GM18867 (cell line): ENCODE results near the gene PTPN3.

ENCODE experiments used
- ATAC-seq: cut with Tn5 transposase; IDR thresholded peaks from one replicate; pipeline ENCODE4 v1.9.1; 2021; ENCODE audit warnings: mild to moderate bottlenecking, moderate library complexity; ENCODE audit not compliant: unreplicated experiment

The PTPN3 gene

DNA sequence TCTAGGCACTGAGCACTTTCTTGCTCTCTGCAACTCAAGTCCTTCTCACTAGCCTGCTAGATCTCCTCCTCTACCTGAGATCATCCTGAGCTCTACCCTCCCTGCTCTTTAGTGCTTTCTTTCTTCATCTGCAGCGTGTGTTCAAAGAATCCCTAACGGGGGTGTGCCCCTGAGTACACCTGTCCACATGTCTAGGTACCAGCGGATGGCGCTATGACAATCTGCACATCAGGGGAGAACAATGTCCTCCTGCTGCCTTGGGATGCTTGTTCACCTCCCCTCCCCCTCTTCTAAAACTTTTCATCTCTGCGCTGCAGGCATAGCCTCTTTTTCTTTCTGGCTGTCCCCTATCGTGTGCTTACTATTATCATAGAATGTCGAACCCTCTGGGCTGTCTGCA is 42.7 kb downstream of the PTPN3 start:
- no peak for ATAC-seq

DNA sequence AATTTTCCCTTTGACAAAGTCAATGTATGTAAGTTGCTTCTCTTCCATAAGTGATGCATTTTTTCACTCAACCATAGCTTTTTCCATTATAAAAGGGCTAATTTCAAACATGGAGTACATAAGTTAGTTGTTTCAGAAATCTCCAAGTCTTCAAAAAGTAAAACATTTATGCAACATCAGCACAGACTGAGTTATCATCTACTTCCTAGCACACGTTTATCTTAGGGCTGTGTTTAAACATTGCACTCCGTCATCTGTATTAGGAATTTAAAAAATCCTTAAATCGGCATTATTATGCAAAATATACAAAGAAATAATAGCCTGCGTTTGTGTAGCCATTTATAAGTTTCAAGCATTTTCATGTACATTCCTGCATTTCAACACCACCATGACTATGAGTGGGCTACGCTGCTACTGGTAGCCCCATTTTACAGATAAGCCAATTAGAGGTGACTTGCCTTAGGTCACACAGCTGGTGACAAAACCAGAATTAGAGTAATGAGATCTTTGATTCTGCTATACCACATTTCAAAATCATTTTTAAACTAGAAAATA is 43.4 kb downstream of the PTPN3 start:
- no peak for ATAC-seq

DNA sequence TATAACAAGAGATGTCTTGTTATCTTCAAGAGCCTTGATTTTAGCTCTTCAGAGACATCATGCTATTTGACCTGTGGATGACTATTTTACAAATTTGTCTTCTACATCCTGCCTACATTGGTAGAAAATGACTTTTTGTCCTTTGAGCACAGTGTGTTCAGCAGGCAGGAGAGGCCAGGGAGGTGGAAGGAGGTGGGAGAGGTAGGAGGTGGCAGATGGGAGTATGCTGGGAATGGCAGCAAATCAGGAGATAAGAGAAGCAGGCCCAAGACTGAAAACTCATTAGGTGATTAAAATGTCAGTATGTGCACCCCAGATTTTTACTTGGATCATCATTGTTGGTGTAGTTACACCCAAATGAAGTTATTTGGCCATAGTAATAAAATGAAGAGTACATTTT is 44.1 kb downstream of the PTPN3 start:
- no peak for ATAC-seq

DNA sequence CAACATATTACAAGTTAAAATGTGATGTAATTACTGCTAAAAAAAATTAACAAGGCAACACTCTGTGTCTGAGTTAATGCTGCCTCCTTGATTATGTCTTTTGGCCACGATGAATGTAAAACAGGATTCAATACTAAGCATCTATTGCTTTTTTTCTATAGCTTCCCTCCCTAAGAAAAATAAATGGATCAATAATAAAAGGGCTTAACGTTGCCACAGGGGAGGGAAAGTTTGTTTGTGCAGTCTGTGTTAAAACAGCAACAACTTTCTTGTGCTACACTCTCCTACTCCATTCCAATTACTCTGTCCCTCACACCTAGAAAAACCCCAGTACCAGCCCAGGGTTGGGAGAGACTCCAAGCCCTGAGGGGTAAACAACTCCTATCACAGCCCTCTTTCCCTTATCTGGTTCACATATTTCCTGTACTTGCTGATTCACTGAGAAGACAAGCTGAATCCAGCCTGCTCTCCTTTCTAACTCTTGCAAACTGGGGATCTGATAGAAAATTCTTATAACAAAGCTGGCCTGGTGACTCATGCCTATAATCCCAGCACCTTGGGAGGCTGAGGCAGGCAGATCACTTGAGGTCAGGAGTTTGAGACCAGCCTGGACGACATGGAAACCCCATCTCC is 44.8 kb downstream of the PTPN3 start:
- ATAC-seq: no peak

DNA sequence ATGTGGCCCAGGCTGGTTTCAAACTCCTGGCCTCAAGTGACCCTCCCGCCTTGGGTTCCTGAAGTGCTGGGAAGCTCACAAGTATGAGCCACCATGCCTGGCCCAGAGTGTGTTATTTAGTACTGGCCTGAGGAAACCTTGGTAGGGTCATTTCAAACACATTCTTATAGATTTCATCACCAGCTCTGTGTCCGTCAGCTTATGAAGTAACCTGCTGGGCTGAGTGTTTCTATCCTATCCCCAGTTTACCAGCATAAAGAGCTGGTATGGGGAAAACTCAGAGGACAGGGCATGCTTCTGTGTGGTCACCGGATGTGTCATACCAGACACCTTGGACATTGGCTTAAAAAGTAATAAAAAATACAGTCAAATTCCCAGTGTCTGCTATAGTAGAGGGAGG is 45.3 kb downstream of the PTPN3 start:
- ATAC-seq: no peak

DNA sequence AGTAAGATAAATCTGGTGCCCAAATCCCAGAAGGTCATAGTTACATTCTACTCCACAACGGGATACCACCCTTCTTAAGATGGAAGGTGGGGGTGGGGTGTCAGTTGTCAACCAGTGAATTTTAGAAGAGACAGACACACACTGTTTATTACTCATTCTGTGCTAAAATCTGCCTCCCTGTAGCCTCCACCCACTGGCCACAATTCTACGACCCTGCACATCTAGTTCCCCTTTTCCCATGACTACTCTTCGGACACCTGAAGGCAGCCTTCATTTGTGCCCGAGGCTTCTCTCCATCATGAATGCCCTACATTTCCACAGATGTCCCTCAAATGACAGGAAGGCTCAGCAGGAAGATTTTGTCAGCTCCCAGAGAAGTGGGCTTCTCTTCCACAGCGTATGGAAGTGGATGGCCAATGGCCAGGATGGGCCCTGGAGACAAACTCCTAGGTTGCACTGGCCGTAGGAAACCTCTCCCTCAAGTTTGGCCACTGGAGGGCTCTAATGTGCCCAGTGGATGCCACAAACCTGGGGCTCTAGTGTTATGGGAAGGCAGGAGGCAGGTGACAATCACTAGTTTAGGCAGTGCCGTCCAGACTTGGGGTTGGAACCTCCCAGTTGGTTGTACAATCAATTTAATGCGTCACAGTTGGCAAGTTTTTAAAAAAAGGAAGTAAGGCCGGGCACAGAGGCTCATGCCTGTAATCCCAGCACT is 46.6 kb downstream of the PTPN3 start:
- no peak for ATAC-seq

DNA sequence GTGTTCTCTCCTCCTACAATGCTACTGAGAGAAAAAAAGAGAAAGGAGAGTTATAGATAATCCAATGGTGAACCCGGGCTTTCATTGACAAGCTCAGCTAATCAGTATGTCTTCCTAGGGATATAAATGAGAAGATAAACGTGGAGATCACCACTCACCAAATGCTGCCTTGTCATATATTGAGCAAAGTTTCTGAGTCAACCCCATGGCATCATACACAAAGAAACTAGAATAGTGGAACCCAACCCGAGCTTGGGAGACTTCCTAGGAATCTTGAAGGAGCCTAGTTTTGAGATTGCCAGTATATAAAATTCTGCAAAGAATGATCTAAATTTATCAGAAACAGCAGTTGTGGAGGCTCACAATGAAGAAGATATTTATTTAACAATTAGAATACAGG is 47.8 kb downstream of the PTPN3 start:
- ATAC-seq: no peak

DNA sequence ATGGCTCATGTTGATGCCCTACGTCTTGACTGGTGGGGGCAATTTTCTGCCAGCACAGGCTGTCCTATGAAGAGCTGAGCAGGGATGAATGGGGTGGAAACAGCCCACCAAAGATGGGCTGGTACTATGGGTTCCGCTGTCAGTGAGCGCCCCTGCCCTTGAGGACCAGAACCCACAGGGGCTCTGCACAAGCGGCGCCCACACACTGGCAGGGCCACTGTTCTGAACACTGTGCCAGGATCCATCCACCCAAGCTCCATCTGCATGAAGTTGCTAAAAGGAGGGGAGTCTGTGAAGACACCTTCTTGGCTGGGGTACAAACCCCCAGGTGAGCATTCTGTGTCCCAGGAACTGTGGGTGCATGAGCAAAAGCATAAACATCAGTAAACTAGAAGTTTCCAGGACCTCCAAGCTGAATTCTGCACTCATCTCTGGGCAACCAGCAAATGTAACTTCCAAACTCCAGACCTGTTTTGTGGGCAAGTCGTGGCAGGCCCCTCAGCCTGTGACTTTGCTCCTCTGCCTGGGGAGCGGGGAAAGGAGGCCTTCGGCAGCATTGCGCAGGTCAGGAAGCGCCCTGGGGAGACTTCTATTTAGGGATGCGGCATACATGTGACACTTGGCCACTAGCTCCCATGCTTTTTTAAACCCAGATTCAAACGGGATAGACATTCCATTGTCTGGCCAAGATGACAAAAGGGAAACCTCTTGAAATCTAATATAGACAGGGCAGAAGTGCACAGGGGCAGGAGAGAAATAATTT is 48.9 kb downstream of the PTPN3 start:
- no peak for ATAC-seq

DNA sequence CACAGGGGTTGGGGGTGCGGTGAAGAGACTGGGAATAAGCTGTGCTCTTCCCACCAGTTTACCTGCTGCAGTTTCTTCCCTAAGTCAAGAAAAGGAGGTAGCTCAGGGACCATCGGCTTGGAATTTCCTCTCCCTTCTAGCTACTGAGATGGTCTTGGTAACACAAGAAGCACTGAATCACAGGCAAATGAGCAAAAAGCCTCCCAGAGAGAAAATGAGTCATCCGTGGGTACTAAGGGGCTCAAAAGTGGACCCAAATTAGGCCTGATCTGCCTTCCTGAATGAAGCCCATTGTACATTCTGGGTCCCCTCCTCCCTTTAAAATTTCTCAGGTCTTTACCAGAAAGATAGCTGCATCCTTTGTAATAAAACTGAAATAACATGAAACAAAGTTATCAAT is 49.9 kb downstream of the PTPN3 start:
- ATAC-seq: no peak

DNA sequence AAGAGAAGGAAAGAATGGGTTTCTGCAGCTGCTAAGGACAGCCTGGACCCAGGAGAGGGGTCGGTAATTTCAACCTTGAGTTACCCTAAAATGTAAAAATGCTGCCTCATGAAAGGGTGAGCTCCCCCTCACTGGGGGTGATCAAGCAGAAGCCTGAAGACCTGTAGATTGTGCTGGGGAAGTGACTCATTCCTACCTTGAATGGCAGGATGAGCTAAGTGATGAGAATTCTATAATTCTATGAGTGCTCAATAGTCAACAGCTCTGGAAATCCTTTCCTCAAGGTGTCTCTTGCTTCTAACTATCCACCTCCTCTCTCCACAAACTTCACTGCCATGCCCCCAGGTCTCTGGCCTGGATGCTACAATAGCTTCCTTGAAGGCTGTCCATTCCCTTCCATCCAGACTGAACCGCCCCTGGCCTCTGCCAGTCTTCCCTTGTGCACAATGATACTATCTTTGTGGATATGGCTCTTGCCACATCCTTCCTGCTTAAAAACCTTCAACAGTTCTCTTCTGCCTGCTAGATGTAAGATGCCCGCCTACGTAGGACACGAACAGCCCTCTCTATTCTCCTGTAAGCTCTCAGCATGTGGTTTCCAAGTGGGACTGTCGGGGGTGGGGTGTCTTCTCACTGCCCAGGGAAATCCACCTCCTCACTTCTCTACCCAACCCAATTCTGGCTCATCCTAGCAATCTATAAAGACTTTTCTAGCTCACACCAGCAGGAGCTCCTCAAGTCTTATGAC is 50.6 kb downstream of the PTPN3 start:
- no peak for ATAC-seq

DNA sequence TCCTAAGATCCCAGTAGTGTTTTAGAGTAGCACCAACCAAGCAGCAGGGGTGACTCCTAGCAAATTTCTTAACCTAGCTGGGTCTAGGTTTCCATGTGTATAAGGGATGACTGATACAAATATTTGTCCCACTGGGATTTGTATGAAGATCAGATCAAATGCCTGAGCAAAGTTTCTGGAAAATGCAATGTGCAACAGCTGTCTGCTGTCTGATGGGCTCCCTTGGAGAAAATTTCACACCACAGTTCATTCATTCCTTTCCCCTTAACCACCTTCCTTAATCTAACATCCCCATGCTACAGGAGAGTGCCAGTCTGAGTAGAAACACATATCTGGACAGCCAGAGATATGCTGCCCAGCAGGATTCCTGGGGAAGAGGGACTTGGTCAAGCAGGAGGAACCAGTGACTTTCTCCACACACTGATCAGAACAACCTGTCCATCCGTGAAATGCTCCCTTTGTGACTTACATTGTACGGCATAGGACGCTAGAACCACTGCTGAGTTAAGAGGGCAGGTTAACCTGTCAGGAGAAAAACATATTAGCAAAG is 53.3 kb downstream of the PTPN3 start:
- no peak for ATAC-seq

DNA sequence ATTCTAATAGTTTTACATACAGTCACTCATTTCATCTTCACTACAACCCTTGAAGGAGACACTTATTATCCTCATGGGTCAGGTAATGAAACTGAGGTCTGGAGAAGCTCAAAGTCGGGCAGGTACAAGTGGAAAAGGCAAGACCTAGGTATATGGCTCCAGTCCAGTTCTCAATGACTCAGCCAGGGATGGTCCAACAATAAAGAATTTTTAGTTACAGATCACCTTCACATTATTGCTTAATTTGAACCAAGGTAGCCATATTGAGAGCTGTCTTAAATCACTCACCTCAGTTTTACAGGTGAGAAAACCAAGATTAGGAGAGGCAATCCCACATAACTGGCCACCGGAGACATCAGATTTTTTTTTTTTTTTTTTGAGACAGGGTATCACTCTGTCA is 55.4 kb downstream of the PTPN3 start:
- no peak for ATAC-seq

DNA sequence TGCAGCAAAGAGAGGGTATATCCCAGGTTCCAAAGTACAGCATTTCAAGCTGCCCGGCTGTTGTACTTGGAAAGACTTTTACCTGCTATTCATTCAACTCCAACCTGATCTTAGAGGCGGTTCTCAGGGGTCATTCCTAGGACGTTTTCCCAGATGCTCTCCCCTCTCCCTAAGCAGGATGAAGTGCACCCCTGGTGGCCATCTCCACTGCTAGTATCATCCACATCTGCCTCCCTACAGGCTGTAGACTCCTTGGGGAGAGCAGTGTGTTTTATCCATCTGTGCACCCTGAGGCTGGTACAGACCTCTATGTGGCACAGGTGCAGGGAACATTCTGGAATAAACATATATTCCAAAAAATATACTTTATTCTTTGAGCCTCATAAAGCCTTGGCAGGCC is 56.8 kb downstream of the PTPN3 start:
- no peak for ATAC-seq

DNA sequence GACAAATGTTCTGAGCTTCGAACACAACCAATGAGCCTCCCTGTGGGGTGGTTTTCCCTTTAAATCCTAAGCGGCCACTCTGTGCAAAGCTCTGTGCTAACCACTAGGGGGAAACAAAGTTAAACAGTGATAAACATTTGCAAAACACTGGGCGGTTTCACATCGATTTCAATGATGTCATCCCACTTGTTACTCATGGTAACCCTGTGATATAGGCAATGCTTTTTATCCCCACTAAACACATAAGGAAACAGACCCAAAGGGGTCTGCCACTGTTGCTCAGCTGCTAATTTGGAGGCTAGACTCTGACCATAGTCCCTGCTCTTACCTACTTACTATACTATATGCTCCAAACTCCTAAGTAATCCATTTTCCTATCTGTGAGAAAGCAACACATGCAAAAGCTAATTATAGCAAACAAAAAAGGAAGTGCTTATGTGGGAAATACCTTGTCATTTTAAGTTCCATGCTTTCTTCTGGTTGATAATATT is 57.3 kb downstream of the PTPN3 start:
- peak; percentile 90 for ATAC-seq

DNA sequence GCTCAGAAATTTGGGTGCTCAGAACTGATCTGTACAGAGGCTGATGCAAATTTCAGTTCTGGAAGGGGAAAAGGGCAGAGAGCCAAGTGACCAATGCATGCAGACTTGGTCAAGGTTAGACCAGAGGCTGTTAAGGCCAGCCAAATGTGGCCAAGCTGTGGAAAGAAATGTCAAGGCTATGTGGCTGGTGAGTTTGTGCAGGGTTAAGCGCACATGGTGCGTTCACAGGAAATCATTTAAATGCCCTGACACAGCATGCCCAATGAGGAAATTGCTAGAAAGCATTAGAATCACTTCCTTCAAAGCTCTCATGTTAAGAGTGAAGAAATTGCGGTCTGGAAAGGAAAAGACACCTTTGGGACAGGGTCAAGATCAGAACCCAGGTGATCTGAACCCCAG is 58.0 kb downstream of the PTPN3 start:
- ATAC-seq: peak; percentile 58

DNA sequence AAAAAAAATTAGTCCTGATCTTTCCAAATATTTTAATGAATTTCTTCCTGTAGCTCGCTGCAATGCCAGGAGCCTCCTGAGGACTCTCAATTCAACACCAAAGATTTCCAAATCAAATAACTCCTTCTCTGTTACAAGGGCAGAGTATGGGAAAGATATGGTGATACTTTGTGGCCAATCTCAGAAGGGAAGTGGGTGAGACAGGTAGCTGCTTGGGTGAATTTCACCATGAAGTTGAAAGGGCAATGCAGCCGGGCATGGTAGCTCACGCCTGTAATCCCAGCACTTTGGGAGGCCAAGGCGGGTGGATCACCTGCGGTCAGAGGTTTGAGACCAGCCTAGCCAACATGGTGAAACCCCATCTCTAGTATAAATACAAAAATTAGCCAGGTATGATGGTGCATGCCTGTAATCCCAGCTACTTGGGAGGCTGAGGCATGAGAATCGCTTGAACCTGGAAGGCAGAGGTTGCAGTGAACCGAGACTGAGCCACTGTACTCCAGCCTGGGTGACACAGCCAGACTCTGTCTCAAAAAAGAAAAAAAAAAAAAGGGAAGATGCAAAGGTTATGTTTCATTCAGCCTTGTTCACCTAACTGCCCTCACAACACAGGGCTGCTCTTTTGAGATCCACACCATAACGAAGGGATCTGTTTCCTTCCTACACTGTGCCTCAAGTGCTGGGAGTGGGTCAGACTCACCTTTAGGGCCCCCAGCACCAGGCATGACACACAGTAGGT is 58.6 kb downstream of the PTPN3 start:
- ATAC-seq: no peak

DNA sequence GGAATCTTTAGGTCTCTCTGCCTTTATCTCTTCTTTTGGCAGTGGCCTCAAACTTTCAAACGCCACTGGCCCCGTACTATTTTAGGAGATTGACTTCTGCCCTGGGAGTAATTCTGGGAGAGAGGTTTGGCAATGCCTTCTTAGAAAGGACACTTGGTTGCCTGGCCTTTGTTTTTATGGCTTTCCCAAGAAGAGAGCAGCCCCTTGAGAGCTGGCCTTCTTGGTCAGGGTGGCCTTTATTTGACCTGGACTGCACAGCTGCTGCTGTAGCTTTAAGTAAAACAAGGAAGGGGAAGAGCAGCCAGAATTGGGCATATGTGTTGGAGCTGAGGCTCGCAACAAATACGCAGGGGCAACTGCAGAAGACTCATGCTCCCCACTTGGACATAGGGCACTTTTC is 60.8 kb downstream of the PTPN3 start:
- no peak for ATAC-seq

DNA sequence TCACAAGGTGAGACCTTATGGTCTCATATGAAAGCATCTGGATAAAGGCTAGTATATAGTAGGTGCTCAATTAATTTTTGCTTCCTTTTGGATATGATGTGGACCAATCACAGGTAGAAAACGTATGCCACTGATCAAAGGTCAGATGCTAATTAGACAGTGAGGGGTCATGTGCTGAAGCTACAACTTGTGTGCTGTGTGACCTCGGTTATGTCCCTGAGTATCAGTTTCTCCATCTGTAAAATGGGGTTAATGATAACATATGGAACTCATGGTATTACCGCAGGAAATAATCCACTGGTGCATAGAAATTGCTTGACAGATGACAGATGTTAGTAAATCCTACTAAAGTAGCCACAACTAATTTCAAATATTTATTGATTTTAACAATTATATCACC is 62.0 kb downstream of the PTPN3 start:
- ATAC-seq: no peak

DNA sequence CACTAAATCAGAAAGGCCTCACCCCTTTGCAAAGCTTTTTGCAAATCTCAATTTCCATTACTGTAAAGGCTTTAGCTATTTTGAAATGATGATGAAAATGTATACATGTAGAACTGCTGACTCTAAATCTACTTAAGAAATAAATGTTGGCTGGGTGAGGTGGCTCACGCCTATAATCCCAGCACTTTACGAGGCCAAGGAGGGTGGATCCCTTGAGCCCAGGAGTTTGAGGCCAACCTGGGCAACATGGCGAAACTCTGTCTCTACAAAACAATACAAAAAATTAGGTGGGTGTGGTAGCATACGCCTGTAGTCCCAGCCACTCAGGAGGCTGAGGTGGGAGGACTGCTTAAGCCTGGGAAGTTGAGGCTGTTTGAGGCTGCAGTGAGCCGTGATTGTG is 64.6 kb downstream of the PTPN3 start:
- no peak for ATAC-seq

DNA sequence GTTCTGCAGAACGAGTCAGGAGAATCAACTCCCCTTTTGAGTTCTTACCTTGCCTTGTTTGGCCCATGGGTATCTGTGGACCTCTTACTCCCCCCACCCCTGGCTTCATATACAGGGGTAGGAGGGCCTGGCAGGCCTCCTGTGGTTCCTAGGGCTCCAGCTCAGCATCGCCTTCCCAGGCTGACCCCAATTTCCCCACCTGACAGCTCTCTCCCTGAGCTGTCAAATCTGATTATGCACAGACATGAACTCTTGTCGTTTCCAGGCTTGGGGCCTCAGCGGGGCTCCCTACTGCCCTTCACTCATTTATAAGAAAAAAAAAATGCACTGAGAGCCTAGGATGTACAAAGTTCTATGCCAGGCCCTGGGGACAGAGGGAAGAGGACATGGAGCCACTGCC is 67.9 kb downstream of the PTPN3 start:
- ATAC-seq: no peak
